Measurements from ENCODE around the gene DIAPH1.
A peak's percentile ranks its signal among the peaks of the same experiment; 100 is the strongest.

The DIAPH1 gene

DNA sequence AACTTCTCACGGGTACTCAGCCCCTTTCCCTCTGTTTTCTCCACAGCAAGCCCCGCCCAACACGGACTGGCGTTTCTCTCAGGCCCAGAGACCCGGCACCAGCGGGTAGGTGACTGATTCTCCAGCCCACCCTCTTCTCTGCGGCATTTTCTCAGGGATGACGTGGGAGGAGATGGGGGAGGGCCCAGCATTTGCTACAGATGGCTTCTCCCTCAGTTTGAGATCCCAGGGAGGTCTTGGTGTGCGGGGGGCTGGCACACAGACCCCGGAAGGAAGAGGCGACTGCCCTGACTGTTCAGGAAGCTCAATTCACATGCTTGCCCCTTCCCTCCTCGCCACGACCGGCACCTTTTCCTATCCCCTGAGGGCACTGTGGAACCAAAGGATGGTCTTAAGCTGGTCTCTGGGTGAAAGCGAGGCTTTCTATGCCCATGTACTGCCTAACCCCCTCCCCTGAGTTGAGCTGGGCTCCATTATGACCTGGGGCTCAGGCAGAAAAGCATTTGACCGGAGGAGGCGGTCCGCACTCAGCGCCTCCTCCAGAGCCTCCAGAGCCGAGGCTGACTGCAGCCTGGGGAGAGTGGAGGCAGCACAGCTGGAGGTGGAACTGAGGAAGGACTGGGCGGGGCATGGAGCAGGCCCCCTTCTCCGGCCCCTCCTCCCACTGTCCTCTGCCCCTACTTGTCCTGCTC lies 123.9 kb downstream of the DIAPH1 start:
- no peak for DNase-seq

DNA sequence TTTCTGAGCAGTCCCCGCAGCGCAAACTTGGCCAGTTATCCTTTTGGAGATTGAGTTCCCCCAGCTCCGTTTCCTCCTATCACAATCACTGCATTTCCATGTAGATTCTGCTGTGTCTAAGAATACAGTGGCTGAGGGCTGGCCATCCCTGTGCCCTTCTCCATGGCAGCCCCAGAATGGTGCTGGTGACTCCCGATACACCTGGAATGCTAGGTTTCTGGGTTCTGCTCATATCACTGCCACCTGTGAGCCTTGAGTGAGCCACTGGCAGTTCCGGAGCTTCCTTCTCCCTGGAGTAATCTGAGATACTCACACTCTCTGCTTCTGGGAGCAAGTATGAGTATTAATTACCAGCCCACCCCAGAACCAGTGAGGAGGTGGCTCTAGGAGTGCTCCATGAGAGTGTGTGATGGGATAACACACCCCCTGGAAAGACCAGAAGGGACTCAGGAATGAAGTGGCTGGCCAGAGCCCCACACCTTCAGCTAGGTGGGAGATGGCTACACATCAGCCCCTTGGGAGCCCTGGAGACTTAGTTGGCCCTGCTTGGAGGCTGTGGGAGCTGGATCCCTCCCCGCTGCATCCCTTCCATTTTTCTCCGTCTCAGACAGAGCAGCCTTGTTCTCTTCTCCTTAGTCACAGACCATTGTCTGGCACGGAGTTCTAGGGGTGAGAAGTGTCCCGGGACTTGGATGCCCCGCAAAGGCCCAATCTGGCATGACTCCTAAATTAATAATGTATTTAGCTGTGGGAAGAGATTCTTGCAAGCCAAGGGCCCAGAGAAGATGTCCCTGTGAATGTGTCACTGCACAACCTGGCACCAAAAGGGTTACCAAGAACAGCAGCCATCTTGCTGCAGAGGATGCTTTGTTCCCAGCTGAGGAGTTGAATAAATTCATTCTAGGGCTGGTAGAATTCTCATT lies 125.0 kb downstream of the DIAPH1 start:
- no peak for DNase-seq

DNA sequence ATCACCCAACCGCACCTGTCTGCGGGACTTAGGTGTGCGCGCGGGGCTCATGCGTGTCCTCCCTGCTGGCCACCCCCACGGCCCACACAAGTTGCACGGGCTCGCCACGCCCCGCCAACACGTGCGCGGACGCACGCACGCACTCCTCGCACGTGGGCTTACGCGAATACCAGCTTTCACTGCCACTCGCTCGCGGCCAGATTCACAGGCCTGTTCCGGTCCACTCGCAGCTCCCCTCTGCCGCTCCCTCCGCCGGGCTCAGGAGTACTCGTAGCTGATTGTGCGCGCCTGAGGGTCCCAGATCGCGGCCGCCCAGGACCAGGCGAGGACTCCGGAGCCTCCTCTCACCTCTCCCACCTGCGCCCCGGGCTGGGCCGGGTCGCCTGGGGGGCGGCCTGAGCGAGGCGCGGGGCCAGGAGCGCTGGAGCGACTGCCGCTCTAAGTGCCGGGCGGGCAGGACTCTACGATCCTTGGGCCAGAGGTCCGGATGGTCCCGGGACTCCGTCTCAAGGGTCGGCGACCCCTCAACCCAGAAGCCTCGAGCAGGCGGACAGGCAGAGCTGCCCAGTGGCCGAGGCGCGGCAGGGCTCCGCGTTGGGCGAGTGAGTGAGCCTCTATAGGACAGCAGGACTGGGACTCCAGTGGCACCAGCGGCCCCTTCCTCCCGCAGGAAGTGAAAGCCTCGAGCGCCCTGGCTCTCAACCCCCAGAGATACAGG lies 126.5 kb downstream of the DIAPH1 start:
- DNase-seq: no peak

DNA sequence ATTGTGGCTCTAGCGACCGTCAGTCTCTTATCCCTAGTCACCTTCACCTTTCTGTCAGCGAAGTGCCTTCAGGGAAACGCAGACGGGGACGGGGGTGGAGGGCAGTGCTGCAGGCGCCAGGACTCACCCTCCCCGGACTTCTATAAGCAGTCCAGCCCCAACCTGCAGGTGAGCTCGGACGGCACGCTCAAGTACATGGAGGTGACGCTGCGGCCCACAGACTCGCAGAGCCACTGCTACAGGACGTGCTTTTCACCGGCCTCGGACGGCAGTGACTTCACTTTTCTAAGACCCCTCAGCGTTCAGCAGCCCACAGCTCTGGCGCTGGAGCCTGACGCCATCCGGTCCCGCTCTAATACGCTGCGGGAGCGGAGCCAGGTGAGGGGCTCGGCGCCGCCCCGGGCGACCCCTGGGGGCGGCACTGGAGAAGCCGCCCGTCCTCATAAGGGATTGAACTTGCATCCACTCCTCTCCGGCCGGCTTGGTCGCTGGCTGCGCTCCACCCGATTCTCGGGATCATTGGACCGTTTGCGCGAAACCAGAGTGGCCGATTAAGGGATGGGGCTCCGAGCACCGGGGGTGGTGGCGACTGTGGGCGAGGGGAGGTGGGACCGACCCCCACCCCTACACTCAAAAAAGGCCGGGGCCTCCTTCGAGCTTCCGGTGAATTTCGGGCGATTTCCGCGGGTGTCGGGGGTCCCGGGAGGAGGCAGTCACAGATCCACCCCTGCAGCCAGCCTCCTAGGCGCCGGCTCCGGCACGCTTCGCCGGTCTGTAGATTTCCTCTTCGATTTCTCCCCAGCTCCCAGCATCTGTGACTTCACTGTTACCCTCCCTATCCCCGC lies 127.3 kb downstream of the DIAPH1 start:
- DNase-seq: no peak

DNA sequence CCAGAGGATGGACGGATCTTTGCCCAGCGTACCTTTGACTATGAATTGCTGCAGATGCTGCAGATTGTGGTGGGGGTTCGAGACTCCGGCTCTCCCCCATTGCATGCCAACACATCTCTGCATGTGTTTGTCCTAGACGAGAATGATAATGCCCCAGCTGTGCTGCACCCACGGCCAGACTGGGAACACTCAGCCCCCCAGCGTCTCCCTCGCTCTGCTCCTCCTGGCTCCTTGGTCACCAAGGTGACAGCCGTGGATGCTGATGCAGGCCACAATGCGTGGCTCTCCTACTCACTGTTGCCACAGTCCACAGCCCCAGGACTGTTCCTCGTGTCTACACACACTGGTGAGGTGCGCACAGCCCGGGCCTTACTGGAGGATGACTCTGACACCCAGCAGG lies 128.0 kb downstream of the DIAPH1 start:
- no peak for DNase-seq

DNA sequence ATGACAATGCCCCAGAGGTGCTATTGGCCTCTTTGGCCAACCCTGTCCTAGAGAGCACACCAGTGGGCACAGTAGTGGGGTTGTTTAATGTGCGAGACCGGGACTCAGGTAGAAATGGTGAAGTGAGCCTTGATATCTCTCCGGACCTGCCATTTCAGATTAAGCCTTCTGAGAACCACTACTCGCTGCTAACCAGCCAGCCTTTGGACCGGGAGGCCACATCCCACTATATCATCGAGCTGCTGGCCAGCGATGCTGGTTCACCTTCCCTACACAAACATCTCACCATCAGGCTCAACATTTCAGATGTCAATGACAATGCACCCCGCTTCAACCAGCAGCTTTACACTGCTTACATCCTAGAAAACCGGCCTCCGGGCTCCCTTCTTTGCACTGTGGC lies 128.5 kb downstream of the DIAPH1 start:
- no peak for DNase-seq

DNA sequence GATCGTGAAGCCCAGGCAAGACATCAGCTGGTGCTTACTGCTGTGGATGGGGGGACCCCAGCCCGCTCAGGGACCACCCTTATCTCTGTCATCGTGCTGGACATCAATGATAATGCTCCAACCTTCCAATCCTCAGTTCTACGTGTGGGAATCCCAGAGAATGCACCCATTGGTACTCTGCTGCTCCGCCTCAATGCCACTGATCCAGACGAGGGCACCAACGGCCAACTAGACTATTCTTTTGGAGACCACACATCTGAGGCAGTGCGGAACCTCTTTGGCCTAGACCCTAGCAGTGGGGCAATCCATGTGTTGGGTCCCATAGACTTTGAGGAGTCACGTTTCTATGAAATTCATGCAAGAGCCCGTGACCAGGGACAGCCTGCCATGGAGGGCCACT lies 129.0 kb downstream of the DIAPH1 start:
- no peak for DNase-seq

DNA sequence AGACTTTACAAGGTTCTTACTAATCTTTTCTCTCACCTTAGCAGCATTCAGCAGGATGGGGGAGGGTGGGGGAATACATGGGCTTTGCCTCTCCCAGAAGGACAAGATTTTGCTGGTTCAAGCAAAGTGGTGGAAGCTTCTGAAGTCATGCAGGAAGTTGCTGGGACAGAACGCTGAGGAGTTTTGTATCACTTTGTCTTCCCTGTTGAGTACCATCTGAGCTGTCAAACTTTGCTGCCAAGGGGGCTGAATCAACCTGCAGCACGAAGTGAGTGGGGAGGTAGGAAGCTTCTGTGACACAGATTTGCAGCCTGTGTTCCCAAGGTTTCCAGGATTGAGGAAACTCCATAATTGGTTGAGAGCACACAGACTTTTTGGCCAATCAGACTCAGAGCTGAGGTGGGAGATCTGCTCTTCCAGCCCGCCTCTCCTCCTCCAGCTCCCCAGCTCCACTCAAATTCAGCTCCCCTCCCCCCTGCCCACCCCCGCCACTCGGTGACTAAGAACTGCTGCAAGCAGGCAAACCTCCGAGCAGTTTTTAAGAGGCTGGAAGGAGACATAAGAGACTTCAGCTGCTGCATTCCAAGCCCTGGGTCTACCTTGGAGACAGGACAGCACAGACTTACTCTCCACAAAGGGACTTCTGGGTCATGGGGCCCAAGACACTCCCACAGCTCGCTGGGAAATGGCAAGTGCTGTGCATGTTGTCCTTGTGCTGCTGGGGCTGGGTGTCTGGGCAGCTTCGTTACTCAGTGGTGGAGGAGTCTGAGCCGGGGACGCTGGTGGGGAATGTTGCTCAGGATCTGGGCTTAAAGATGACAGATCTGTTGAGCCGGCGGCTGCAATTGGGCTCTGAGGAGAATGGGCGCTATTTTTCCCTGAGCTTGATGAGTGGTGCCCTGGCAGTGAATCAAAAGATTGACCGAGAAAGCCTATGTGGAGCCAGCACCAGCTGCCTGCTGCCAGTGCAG lies 129.9 kb downstream of the DIAPH1 start, which contains the start of gene PCDHGC5:
Gene PCDHGC5 (plus strand): TSS at position 491 of the 971 bp plus-strand sequence. CDS start 160 bp downstream, at position 651.
- no peak for DNase-seq

DNA sequence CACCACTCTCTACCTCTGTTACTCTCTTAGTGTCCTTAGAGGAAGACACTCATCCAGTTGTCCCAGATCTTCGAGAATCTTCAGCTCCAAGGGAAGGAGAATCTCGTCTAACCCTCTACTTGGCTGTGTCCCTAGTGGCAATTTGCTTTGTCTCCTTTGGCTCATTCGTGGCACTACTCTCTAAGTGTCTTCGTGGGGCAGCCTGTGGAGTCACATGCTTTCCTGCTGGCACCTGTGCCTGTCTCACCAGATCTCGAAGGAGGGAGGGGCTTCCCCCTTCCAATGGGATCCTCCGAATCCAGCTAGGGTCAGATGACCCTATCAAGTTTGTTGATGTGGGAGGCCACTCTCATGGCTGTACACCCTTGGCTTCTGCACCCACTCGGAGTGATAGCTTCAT lies 131.7 kb downstream of the DIAPH1 start:
- DNase-seq: no peak

DNA sequence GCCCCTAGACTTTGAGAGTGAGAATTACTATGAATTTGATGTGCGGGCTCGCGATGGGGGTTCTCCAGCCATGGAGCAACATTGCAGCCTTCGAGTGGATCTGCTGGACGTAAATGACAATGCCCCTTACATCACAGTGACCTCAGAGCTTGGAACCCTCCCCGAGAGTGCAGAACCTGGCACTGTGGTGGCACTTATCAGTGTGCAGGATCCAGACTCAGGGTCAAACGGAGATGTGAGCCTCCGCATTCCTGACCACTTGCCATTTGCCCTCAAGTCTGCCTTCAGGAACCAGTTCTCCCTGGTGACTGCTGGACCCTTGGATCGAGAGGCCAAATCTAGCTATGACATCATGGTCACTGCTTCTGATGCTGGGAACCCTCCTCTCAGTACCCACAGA lies 132.7 kb downstream of the DIAPH1 start:
- DNase-seq: no peak

DNA sequence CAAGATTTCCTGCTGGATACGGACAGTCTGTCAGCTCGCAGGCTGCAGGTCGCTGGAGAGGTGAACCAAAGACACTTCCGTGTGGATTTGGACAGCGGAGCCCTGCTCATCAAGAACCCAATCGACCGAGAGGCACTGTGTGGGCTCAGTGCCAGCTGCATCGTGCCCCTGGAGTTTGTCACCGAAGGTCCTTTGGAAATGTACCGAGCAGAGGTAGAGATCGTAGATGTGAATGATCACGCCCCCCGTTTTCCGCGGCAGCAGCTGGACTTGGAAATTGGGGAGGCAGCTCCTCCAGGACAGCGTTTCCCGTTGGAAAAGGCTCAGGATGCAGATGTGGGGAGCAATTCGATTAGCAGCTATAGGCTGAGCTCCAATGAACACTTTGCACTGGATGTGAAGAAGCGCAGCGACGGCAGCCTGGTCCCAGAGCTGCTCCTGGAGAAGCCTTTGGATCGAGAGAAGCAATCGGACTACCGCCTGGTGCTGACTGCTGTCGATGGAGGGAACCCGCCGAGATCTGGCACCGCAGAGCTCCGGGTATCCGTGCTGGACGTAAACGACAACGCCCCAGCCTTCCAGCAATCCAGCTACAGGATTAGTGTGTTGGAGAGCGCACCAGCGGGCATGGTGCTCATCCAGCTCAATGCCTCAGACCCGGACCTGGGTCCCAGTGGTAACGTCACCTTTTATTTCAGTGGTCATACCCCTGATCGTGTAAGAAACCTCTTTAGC lies 133.3 kb downstream of the DIAPH1 start:
- no peak for DNase-seq

DNA sequence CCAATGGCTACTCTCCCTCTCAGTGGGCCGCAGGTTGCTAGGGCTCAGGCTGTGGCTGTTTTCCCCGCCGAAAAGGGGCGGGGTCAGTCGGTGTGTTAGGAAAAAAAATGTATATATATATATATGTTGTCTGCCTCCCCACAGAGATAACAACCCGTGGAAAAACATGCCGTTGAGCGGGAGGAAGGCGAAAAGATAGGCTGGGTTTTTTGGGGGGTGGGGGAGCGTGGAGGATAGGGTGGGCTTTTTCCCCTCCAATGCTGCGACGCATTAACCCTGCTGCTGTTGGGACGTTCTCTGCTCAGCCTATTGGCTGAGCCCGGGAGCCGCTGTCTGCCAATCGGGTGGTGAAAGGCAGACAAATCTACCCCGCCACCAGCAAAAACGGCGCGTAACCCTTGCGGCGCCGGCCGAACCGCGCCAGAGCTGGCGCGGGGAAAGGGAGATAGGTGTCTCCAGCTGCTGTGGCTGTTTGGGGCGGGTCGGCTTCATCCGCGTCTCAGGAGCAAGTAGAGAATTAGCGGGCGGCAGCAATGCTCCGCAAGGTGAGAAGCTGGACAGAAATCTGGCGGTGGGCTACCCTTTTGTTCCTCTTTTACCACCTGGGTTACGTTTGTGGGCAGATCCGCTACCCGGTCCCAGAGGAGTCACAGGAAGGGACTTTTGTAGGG lies 134.0 kb downstream of the DIAPH1 start, which contains the start of gene PCDHGC4:
Gene PCDHGC4 (plus strand): TSS at position 390 of the 671 bp plus-strand sequence. CDS start 144 bp downstream, at position 534.
- DNase-seq: peak; percentile 59

DNA sequence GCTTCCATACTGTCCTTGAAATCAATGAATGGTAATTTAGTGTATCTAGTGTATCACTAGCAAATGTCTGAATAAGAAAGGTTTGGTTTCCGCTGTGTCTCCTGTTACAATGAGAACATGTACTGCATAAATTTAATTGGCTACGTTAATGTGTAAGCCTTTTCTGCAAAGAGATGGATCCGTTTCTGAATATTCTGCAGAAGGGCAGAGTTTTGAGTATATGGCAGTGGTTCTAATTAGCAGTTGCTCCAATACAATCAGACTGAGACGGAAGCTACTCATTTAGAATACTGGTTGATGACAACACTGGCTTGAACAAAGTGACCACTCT lies 134.5 kb downstream of the DIAPH1 start:
- DNase-seq: no peak

DNA sequence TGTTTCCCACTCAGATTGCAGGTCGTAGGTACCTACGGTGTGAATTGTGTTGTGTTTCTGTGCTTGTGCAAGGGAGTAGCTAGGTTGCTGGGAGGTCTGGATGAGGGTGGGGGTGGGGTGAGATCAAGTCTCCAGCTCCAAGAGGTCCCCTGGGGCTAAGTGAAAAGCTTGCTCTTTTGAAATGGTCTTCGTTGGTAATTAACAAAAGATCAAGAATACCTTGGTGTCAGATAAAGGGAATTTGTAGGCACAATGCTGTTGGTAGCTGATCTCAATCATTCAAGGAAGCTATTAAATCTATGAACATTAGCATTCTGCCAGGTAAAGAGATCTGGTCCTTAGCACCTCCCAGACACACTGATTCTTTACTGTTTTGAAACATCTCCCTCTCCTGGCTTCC lies 134.9 kb downstream of the DIAPH1 start:
- DNase-seq: peak; percentile 22

DNA sequence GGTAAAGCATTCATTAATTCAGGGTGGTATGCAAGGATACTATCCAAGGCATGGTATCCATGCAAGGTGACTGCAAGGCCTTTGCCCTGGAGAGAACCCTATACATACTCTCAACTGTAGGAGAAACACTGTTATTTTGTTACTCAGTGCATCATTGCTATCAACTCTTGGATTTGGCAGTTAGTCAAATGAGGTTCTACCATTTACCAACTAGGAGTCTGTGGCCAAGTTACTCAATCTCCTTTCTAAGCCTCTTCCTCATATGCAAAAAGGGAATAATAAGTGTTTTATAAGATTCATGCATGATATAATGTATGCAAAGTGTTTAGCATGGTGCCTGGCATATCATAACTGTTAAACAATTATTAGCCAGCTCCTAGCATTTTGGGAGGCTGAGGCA lies 139.0 kb downstream of the DIAPH1 start:
- DNase-seq: no peak

DNA sequence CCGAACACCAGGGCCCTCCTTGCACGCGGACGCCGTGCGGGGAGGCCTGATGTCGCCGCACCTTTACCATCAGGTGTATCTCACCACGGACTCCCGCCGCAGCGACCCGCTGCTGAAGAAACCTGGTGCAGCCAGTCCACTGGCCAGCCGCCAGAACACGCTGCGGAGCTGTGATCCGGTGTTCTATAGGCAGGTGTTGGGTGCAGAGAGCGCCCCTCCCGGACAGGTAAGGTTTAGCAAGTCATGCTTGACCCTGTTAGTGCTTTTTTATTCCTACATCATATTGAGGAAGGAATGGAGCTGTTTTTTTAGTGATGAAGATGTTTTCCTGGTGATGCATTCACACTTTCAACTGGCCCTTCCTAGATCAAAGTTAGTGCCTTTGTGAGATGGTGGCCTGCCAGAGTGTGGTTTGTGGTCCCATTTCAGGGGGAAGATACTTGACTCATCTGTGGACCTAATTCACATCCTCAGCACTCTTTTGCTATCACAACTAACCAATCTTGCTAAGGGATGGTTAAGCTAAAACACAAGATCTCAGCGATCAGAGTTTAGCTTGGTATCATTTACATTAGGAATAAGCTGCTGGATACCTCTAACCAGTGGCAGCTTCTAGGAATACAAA lies 140.4 kb downstream of the DIAPH1 start:
- DNase-seq: no peak

DNA sequence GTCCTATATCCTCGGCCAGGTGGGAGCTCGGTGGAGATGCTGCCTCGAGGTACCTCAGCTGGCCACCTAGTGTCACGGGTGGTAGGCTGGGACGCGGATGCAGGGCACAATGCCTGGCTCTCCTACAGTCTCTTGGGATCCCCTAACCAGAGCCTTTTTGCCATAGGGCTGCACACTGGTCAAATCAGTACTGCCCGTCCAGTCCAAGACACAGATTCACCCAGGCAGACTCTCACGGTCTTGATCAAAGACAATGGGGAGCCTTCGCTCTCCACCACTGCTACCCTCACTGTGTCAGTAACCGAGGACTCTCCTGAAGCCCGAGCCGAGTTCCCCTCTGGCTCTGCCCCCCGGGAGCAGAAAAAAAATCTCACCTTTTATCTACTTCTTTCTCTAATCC lies 141.0 kb downstream of the DIAPH1 start:
- no peak for DNase-seq

DNA sequence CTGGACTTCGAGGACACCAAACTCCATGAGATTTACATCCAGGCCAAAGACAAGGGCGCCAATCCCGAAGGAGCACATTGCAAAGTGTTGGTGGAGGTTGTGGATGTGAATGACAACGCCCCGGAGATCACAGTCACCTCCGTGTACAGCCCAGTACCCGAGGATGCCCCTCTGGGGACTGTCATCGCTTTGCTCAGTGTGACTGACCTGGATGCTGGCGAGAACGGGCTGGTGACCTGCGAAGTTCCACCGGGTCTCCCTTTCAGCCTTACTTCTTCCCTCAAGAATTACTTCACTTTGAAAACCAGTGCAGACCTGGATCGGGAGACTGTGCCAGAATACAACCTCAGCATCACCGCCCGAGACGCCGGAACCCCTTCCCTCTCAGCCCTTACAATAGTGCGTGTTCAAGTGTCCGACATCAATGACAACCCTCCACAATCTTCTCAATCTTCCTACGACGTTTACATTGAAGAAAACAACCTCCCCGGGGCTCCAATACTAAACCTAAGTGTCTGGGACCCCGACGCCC lies 141.7 kb downstream of the DIAPH1 start:
- no peak for DNase-seq
